Calu3 (cell line): Measurements from ENCODE around the gene RIMBP2. TPM values are rescaled to one million over a fixed set of nuclear protein-coding genes. Genes with fewer than 3 reads are reported as not detected.

Experiments used
- BruUV-seq: library from RNA; stranded (reverse); fragments of 400-500 nt; replicated peaks from 2 replicates; lab custom pipeline; 2021; lab: Mats Ljungman, UMichigan
- CTCF ChIA-PET: fragments of 300-600 bp; sonication (Branson Sonifier 250); formaldehyde crosslinking; loops from one replicate; lab custom pipeline; 2022; ENCODE audit warnings: antibody characterized with exemption; lab: Charles Lee
- DNase-seq: peaks from one replicate; pipeline ENCODE4 v3.0.0; 2022
- H3K27ac Mint-ChIP-seq: one replicate; pipeline ENCODE4 v1.8.0; 2022; ENCODE audit warnings: mixed read lengths; ENCODE audit not compliant: unreplicated experiment
- H3K27me3 Mint-ChIP-seq: one replicate; pipeline ENCODE4 v1.8.0; 2022; ENCODE audit warnings: mixed read lengths; ENCODE audit not compliant: unreplicated experiment
- H3K36me3 Mint-ChIP-seq: one replicate; pipeline ENCODE4 v1.8.0; 2022; ENCODE audit warnings: mild to moderate bottlenecking, moderate library complexity, mixed read lengths; ENCODE audit not compliant: insufficient read depth, unreplicated experiment
- H3K4me1 Mint-ChIP-seq: one replicate; pipeline ENCODE4 v1.8.0; 2022; ENCODE audit warnings: mild to moderate bottlenecking, low read depth, mixed read lengths; ENCODE audit not compliant: unreplicated experiment
- H3K4me3 Mint-ChIP-seq: one replicate; pipeline ENCODE4 v1.8.0; 2022; ENCODE audit warnings: mild to moderate bottlenecking, low read depth, moderate library complexity, mixed read lengths; ENCODE audit not compliant: unreplicated experiment
- H3K9me3 Mint-ChIP-seq: one replicate; pipeline ENCODE4 v1.8.0; 2022; ENCODE audit warnings: low read depth, mixed read lengths; ENCODE audit not compliant: unreplicated experiment
- intact Hi-C: fragments of 100-400 bp; cut with micrococcal nuclease; formaldehyde crosslinking; loops from one replicate; pipeline ENCODE4 v1.10.0; 2022; ENCODE audit not compliant: unreplicated experiment
- total RNA-seq: library from RNA; stranded (reverse); gene quantifications from 2 replicates; pipeline ENCODE4 v1.2.3, GENCODE V29; 2022
- TF ChIP-seq, protein P1 (sequence below): fragments of 200-600 bp; IDR thresholded peaks from one replicate; pipeline ENCODE4 v1.8.0; 2022; ENCODE audit warnings: antibody characterized with exemption; ENCODE audit not compliant: unreplicated experiment

Gene RIMBP2
- total RNA-seq, 1 experiment from 2014 or later = 6.1 TPM

- peaks cover 6% of the 10 kb centered on the region for H3K36me3 Mint-ChIP-seq
- peaks cover 26% of the 10 kb centered on the region for H3K9me3 Mint-ChIP-seq
- no peaks in the 10 kb centered on the region for H3K4me1 Mint-ChIP-seq
- intact Hi-C loops = no loop called here
- no peak overlapping the region for H3K27ac Mint-ChIP-seq
- TF ChIP-seq, protein P1, sequence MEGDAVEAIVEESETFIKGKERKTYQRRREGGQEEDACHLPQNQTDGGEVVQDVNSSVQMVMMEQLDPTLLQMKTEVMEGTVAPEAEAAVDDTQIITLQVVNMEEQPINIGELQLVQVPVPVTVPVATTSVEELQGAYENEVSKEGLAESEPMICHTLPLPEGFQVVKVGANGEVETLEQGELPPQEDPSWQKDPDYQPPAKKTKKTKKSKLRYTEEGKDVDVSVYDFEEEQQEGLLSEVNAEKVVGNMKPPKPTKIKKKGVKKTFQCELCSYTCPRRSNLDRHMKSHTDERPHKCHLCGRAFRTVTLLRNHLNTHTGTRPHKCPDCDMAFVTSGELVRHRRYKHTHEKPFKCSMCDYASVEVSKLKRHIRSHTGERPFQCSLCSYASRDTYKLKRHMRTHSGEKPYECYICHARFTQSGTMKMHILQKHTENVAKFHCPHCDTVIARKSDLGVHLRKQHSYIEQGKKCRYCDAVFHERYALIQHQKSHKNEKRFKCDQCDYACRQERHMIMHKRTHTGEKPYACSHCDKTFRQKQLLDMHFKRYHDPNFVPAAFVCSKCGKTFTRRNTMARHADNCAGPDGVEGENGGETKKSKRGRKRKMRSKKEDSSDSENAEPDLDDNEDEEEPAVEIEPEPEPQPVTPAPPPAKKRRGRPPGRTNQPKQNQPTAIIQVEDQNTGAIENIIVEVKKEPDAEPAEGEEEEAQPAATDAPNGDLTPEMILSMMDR = no peak
- H3K4me3 Mint-ChIP-seq = no peak overlapping the region
- H3K27me3 Mint-ChIP-seq = no peaks in the 10 kb centered on the region
- no TSS peak for BruUV-seq
- CTCF ChIA-PET = no interaction called here
- no peak for DNase-seq
Observed at GRCh38 chr12:130671556-130671955, 44.5 kb downstream of the RIMBP2 start.

DNA sequence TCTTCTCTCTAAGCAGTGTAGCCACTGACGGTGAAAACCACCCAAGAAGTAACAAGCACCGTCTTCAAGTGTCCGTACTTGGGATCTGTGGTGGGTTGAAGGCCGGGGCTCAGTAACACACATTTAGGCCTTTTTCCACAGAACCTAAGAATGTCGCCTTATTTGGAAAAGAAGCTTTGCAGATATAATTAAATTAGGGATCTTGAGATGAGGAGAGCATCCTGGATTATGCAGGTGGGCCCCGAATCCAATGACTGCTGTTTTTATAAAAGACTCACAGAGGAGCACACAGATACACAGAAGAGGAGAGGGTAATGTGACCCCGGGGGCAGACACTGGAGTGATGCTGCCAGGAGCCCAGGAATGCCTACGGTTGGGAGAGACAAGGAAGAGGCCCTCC lies 46.3 kb downstream of the RIMBP2 start:
- CTCF ChIA-PET = no interaction called here
- no peaks in the 10 kb centered on the region for H3K27me3 Mint-ChIP-seq
- no peak overlapping the region for H3K27ac Mint-ChIP-seq
- TF ChIP-seq, protein P1 = no peak
- peaks cover 6% of the 10 kb centered on the region for H3K36me3 Mint-ChIP-seq
- no TSS peak for BruUV-seq
- no peak overlapping the region for H3K4me3 Mint-ChIP-seq
- no peak for DNase-seq
- intact Hi-C loops = no loop called here
- H3K9me3 Mint-ChIP-seq = peaks cover 26% of the 10 kb centered on the region
- no peaks in the 10 kb centered on the region for H3K4me1 Mint-ChIP-seq

- no peaks in the 10 kb centered on the region for H3K4me1 Mint-ChIP-seq
- no peaks in the 10 kb centered on the region for H3K27me3 Mint-ChIP-seq
- no TSS peak for BruUV-seq
- H3K36me3 Mint-ChIP-seq = peaks cover 6% of the 10 kb centered on the region
- no peak overlapping the region for H3K27ac Mint-ChIP-seq
- no peak for DNase-seq
- TF ChIP-seq, protein P1 = no peak
- CTCF ChIA-PET = no interaction called here
- no peak overlapping the region for H3K4me3 Mint-ChIP-seq
- H3K9me3 Mint-ChIP-seq = peaks cover 25% of the 10 kb centered on the region
- intact Hi-C loops = no loop called here
Observed at GRCh38 chr12:130669205-130669557, 46.9 kb downstream of the RIMBP2 start.

DNA sequence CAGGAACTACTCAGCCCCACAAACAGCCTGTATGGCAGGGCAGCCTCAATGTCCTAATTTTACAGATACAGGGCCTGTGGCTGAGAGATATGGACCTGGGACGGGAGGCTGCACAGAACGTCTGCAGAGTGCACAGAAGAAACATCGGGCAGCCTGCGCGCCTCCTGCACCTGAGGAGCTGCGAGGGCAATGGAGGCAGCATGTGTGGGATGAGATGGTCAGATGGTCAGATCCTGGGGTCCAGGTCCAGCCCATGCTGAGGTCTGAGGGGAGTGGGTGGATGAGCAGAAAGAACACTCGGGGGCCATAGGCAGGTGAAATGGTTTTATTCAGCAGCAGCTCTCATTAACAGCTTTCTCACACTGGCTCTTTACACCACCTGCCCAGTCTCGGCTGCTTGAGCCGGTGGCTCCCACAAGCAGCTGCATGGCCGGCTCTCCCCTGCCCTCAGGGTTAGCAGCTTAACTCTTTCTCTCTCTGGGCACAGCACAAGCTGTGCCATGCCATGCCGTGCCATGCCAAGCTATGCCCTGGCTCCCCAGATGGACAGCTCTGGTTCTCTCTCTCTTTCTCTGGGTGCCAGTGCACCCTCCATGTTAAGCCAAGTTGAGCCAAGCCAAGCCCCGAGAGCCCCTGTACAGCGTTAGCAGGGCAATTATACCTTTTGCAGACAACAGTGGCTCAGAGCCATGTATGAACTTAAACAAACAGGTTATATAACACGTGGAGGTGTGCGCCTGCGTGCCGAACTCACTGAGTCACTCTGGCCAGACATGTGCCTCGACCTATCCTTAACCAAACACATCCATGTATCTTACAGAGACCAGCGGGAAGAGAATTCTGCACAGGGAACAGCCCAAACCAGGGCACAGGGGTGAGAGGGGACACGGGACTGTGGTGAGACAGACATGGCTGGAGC lies 47.6 kb downstream of the RIMBP2 start:
- Mint-ChIP-seq H3K9me3 (peaks cover 25% of the 10 kb centered on the region), H3K27ac (no peak overlapping the region), H3K27me3 (no peaks in the 10 kb centered on the region), H3K4me1 (no peaks in the 10 kb centered on the region), H3K4me3 (no peak overlapping the region), H3K36me3 (peaks cover 6% of the 10 kb centered on the region)
- no peak for DNase-seq
- intact Hi-C loops = no loop called here
- CTCF ChIA-PET = no interaction called here
- no TSS peak for BruUV-seq
- TF ChIP-seq, protein P1 = no peak
